CD4-positive, alpha-beta T cell treated with Interleukin-4 for 1 hour (primary cell): ENCODE results near the gene ROBO1.

Experiments
- DNase-seq, 2 donors: peaks; one replicate each; pipeline ENCODE4 v3.0.0-alpha.2; 2020 to 2022

ROBO1 gene

DNA sequence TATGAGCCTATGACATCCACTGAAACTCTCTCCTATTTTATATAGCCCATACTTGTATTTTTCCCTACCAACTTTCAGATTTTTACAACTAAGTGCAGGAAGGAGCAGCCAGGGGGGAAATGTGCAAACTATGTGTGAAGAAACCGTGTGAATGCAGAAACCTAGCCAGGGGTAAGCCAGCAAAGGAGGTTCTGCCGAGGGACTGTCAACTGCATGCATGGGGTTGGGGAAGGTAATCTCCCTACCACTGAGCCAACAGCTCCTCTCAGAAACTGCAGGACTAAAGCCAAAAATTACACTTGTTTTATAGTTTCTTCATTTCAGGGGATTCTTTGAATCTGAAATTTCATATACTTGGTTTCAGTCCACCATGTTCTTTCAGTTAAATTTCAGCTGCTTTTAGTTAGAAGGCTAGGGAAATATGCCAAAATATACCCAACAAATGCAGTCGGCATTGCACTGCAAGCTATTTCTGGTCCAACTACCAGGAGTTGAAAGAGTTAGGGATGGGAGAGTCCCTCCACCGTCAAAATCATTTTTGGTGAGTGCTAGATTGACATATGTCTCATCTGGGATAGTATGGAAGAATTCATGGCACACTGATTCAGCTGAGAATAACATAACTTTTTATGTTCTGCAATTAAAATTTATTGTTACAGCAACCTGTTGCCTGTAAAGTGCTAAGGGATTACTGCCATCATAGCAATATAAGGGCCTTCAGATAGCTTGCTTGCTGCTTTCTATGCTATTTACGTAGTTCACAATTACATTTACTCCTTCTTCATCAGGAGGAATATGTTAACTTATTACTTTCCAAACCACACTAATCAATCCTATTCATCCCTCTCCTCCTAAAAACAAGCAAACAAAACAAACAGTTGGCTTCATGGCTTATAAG lies 904.2 kb downstream of the ROBO1 start:
- no peak for DNase-seq

DNA sequence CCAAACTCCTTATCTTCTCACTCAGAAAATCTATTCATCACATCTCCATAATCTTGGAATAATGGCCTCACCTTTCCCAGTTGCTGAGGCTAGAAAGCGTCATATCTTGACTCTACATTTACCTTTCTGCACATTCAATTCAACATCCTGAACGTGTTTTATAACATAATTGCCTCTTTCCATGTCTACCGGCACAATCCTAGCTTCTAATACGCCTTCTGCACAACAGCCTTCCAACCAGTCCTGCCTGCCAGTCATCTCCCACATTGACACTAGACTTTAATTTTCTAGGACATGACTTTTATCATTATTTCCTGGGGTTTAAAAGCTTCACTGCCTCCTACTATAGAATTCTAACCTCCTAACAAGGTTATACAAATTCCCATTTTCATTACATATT lies 906.6 kb downstream of the ROBO1 start:
- no peak for DNase-seq

DNA sequence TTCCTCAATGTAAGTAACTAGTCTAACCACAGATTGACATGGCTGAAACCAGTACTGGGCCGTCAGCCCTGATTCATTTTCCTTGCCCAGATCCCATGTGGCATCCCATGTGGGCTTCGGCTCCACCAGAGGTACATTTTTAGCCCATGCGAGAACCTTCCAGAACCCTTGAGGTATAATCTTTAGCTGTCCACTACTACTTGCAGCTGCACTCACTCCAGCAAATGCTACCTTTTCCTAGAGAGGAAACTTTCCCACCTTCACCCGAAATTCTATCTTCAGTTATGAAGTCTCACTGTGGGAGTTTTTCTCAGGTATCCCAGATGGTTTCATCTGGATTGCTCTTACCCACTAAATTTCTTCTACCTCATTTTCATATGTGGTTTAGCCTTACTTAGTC lies 907.2 kb downstream of the ROBO1 start:
- no peak for DNase-seq

DNA sequence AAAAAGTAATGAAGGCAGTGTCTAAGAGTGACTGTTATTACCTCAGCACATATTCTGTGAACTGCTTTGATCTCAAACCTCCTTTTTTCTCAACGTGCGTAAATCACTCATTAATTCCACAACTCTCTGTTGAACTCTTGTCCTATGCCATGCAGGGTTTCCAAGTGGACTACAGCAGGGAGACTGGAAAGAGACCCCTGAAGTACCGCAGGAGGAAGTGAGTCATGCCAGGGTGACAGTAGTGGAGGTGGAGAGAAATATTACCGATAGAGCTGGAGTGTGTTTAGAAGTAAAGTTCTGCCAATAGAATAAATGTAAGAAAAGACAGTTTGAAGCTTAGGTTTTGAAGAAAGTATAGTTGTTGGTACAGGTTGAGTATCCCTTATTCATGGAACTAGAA lies 908.9 kb downstream of the ROBO1 start:
- no peak for DNase-seq

DNA sequence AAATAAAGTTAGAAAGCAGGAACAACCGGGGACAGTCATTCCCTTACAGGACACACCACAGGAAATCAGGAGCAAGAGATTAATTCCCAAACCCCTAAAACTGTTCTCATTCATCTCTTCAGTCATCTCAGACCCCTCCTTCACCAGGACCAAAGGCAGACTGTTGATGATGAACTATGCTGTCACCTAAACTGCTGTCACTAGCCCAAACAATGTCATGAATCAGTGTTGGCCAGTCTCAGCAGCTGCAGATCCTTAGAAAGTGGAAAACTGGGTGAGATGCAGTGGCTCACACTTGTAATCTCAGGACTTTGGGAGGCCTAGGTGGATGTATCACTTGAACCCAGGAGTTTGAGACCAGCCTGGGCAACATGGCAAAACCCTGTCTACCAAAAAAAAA lies 909.6 kb downstream of the ROBO1 start:
- no peak for DNase-seq

DNA sequence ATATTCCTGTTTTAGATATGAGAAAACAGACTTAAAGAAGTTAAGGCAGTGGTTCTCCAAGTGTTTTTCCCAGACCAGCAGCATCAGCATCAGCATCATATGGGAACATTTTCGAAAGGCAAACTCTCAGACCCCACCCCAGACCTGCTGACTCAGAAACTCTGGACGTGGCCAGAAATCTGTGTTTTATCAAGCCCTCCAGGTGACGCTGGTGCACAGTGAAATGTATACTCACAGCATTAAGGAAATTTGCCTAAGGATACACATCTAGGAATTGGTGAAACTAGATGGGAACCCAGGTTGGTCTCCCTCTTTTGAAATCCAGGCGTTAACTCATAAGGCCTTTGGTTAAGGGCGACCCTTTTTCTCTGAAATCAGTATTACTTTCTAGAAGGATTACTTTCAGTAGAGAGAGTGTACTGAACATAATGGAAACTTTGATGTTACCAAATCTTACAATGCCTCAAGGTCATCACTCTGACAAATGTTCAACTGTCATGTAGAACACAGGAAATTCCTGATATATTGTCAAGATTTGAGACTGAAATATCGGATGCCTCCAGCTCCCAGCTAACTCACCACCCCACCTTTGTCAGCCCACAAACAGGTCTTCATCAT lies 910.2 kb downstream of the ROBO1 start:
- no peak for DNase-seq

DNA sequence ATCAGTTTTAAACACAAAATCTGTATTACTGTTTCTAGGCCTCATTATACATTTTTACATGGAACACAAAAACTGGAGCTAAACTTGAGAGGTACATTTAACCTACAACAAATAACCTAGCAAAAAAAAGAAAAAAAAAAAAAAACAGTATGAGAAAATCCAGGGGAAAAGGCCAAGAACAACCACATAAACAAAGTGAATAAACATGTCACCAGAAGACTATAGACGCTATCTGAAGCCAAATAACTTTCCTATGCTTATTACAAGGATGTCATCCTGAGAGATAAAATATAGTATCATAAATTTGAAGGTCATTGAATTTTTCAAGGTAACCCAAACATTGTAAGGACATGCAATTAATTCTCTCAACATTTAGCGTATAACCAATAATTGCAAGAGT lies 911.6 kb downstream of the ROBO1 start:
- DNase-seq, result no peak

DNA sequence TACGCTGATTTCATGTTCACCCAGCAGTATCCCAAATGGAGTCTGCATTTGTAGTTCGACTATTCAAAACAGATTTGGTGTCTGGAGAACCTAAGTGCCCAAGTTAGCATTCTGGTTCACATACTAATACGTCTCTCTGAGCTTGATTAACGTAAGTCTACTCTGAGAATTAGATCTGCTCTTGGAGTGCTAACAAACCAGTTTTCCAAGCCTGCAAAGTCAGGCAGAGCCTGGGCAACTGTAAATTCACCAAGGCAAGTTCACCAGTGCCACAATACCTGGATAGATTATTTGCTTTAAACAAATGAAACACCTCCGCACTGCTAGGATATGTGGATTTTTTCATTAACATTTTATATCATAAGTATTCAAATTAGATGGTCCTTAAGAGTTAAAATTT lies 912.6 kb downstream of the ROBO1 start:
- no peak for DNase-seq

DNA sequence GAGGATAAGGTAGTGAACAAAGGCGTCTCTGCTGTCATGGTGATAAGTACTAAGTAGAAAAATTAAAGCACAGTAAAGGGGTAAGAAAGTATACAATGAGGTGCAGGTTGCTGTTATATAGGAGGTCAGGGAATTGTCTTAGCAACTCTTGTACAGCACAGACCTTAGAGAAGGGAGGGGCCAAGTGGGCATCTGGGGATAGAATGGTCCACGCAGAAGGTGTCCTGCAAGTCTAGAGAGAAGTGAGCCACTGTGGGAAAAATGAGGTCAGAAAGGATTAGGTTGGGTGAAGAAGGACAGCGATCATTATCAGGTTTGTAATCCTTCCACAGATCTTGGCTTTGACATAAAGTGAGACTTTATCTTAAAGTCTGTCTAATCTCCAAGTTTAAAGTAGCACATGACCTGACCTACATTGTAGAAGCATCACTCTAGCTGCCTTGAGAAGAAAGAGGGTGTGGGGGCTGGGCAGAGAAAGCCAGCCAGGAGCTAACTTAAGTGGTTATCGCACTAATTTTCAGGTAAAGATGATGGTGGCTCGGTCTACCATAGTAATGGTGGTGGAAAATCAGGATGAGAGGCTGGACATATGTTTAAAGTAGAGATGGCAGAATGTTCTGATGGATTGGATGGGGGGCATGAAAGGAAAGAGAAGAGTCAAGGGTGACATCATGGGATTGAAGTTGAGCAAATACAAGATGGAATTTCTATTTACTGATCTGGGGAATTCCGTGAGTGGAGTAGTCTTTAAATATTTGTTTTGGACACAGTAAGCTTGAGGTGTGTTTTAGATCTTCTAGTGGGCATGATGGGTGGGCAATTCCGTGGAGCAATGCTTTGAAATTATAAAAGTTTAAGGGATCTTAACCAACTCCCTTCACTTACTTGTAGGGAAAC lies 919.2 kb downstream of the ROBO1 start:
- no peak for DNase-seq

DNA sequence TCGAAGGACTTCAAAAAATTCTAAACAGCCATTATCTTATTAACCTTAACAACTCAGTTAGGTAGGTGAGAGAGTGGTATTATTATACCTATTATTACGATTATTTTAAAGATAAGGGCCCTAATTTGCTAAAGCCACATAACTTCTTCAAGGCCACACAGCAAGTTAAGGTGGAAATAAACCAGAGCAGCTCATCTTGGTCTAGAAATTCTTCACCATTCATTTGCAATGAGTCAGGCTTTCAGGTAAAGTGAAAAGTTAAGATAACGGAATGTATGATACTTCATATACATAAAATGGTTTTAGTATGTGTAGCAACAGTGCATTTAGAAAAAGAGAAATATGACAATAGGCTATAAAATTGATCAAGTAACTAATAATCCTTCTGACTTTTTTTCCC lies 920.2 kb downstream of the ROBO1 start:
- DNase-seq, result no peak

DNA sequence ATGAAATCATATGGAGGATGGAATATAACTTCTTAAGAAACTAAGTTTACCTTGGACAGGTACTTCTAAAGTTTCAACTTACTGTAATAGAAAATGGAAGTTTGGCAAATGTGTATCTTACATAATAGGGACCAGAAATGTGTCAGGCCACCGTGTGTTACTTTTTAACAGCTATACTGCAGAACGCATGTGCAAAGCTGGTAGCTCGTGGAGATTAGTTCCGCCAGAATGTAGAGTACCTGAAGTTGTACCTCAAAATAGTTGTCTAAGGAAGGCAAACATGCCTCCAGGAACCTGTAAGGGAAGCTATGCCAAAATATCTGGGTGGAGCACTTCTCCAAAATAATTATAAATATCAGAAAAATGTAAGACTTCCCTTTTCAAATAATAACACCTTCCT lies 920.6 kb downstream of the ROBO1 start:
- DNase-seq, result no peak

DNA sequence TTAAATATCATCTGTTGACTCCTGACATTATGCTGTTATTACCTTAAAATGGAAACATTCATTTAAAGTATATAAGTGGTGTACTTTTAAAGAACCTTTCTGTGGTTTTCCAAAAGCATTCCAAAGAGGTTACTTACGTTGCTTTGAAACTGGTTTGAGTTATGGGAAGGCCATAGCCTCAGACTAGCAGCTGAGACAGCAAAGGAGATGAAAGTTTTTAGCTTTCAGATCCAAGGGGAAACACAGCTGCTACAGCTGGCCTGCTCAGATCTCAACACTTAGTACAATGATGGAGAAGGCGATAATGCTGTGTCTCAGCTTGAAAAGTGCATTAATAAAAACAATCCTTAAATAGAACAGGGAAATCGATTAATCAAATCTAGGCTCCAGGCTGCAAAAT lies 921.1 kb downstream of the ROBO1 start:
- DNase-seq, result no peak

DNA sequence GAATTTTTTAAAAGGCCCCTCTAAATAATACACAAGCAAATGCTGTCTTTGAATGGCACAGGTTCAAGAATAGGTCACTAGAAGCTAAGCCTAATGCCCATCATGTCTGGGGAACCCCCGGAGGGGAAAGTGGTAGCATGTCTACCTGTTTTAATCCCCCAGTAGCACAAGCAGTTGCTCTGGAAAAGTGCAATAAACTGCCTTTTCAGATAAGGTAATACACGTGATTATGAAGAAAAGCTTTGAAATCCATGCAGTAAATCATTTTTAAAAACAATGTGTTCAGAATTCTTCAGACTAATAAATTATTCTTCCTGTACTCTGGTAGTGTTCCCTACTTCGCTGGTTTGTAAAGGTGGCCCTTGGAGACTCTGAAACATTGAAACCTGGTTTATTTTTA lies 922.2 kb downstream of the ROBO1 start:
- DNase-seq, result no peak

DNA sequence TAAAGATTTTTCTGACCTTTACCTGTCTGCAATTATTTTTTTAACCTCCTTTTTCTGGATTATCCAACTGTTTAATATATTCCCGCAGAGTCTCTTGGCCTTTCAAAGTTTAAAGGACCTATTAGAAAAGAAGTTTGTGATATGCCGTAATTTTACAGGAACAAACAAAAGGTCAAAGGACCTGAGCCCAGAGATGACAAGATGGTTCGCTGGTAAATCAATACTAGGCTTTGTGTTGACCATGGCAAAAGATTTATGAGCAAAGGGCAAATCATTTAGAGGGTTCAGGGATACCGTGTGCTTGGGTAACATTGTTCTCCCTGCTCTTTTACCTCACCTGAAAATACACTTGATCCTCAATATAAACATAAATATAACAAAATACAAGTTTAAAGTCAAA lies 923.5 kb downstream of the ROBO1 start:
- no peak for DNase-seq

DNA sequence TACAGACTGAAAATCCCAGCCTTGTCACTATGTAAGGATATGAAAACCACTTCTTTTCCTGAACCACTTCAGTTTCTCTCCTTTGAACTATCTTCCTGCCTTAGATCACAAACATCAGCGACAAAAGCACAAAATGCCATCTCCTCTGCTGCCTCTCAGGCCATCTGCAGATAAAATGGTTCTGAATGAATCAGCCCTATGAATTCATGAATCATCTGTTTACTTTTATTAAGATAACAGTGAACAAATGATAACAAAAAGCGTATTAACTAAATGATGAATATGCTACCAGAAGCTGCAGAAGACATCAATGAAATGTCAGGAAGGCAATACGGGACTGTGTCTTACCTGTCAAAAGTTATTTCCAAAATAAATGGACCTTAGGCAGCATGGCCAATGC lies 928.1 kb downstream of the ROBO1 start:
- DNase-seq, result no peak

DNA sequence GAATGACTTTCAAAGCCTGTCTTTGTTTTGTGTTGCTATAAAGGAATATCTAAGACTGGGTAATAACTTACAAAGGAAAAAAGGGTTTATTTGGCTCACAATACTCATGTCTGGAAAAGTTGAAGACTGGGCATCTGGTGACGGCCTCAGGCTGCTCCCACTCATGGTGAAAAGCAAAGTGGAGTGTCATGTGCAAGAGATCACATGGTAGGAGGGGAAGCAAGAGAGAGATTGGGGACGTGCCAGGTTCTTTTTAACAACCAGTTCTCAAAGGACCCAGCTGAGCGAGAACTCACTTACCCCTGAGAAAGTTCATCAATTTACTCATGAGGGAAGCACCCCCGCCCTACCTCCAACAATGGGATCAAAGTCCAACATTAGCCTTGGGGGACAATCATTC lies 929.4 kb downstream of the ROBO1 start:
- DNase-seq, result no peak

DNA sequence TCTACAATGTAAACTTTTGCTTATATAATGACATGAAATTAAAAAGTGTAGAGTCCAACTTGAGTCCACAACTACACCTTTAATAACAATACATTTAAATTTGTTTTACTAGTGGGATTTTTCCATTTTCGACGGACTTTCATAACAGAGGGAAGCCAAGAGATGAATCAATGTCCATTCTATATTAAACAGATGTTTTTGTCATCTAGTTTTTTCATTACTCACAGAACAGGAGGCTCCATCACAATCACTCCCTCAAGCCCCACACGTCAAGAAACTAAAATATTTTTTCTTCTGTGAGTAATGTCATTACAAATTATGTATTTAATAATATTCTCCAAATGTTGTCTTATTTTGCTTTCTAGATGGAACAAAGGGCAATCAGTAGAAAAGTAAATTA lies 932.9 kb downstream of the ROBO1 start:
- no peak for DNase-seq

DNA sequence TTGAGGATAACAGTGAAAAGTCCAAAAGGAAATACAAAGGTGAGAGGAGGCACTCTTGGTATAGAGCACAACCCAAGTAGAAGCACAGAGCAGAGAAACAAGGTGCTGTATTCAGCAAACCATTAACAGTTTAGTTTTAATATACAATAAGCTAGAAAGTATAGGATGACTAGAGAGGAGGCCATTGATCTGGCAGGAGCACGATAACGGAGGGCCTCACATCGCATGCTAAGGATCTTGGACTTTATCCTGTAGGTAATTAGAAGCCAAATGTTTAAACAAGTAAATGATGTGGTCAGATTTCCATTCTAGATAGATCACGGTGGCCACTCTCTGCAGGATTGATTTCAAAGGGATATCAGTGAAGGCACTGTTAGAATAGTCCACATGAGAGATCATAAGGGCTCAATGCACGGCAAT lies 935.0 kb downstream of the ROBO1 start:
- no peak for DNase-seq

DNA sequence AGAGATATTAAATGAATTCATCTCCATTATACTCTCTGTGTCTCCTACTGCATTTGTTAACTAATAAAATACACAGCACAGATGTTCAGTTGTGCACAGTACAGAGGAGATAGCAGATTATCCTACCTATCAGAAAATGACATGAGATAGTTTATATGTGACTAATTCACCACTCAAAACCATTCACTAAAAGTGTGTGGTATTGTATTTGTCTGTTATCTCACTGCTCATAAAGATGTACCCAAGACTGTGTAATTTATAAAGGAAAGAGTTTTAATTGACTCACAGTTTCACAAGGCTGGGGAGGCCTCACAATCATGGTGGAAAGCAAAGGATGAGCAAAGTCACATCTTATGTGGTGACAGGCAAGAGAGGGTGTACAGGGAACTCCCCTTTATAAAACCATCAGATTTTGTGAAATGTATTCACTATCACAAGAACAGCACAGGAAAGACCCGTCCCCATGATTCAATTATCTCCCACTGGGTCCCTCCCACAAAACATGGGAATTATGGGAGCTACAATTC lies 936.3 kb downstream of the ROBO1 start:
- DNase-seq, result no peak

DNA sequence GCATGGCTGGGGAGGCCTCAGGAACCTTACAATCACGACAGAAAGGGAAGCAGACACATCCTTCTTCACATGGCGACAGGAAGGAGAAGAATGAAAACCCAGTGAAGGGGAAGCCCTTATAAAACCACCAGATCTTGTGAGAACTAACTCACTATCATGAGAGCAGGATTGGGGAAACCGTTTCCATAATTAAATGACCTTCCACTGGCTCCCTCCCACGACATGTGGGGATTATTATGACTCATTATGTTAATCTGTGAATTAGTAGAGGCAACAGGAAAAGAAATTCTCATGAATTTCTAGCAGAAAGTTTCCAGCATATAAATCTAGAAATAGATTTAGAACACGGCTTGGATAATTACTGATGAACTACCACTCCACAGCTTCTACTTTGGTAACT lies 937.3 kb downstream of the ROBO1 start:
- no peak for DNase-seq

DNA sequence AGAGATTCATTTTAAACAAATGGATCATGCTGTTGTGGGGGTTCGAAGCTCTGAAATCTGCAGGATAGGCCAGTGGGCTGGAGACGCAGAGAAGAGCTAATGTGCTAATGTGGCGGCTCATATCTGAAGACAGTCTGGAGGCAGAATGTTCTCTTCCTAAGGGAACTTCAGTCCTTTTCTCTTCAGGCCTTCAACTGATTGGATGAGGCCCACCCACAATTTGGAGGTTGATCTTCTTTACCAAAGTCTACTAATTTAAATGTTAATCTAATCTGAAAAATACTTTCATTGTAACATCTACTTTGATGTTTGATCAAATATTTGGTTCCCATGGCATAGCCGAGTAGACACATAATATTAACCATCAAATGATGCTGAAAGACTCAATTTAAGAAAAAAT lies 940.2 kb downstream of the ROBO1 start:
- DNase-seq, result no peak

DNA sequence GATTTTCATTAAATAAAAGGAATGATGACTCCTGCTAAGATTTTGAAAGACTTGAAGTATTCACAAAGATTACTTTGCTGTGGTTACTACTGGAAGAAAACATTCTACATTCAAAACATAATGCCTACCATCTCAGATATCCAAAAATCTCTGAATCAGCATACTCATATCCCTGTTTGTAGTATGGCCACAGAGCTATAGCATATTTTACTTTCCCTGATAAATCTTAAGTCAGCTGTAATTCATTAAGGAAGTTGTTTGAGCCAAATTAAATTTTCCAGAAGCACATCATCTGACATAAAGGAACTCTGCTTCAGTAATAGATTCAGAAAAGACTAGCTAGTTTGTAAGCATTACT lies 942.0 kb downstream of the ROBO1 start:
- no peak for DNase-seq

DNA sequence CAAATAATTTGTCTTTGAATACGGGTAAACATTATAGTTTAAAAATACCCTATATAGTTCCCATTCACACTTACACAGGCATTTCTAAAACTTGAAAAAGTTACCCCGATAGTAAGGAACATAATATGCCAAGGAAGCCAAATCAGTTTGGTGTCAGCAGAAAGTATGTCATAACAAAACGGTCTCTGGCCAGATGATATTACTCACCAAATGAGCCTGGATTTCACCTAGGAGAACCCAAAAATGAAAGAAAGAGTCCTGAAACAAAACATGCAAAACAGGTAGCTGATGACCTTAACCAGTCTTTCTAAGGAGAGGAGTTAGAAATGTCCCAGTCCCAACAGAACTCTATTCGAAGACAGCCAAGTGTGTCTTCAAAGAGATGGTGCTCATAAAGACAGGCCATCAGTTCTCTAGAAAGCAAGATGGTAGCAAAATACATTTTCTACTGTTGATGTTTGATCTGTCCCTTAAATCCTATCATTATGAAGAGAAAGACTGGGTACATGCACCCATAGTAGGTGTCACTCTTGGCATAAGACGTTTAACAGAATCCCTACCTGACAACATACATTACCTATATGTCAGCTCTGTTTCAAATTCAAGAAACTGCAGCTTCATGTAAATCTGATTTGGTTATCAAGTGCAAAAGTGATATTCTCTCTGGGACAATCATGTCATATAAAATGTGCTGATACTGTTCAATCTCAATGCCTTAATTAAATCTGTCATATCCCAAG lies 942.5 kb downstream of the ROBO1 start:
- no peak for DNase-seq
